Measurements from ENCODE around the gene RNF111.

RNF111 gene

GRCh38 chr15:59096429-59096828 lies 109.0 kb downstream of the RNF111 start:
- Histone ChIP-seq H2AFZ (ENCODE audit: low read depth) (no peak overlapping the region), H4K20me1 (ENCODE audit: insufficient read depth) (no peaks in the 10 kb centered on the region), H3K4me3 (IDR thresholded peaks at IDR 0.05; ENCODE audit: insufficient read depth, low read depth, low read length) (no peak overlapping the region), H3K79me2 (ENCODE audit: insufficient read depth, low read depth) (no peaks in the 10 kb centered on the region), H3K9ac (no peak overlapping the region), H3K4me1 (ENCODE audit: low read depth, poor library complexity, severe bottlenecking) (no peaks in the 10 kb centered on the region), H3K27me3 (ENCODE audit: insufficient read depth, low read depth) (no peaks in the 10 kb centered on the region), H3K27ac (no peak overlapping the region), H3K4me2 (no peak overlapping the region), H3K36me3 (ENCODE audit: insufficient read depth) (no peaks in the 10 kb centered on the region; the same call in 1 of the 2 replicates)
- TF ChIP-seq, protein P1, sequence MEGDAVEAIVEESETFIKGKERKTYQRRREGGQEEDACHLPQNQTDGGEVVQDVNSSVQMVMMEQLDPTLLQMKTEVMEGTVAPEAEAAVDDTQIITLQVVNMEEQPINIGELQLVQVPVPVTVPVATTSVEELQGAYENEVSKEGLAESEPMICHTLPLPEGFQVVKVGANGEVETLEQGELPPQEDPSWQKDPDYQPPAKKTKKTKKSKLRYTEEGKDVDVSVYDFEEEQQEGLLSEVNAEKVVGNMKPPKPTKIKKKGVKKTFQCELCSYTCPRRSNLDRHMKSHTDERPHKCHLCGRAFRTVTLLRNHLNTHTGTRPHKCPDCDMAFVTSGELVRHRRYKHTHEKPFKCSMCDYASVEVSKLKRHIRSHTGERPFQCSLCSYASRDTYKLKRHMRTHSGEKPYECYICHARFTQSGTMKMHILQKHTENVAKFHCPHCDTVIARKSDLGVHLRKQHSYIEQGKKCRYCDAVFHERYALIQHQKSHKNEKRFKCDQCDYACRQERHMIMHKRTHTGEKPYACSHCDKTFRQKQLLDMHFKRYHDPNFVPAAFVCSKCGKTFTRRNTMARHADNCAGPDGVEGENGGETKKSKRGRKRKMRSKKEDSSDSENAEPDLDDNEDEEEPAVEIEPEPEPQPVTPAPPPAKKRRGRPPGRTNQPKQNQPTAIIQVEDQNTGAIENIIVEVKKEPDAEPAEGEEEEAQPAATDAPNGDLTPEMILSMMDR (conservative IDR thresholded peaks at IDR 0.05; ENCODE audit: low read depth, low read length), result no peak

DNA sequence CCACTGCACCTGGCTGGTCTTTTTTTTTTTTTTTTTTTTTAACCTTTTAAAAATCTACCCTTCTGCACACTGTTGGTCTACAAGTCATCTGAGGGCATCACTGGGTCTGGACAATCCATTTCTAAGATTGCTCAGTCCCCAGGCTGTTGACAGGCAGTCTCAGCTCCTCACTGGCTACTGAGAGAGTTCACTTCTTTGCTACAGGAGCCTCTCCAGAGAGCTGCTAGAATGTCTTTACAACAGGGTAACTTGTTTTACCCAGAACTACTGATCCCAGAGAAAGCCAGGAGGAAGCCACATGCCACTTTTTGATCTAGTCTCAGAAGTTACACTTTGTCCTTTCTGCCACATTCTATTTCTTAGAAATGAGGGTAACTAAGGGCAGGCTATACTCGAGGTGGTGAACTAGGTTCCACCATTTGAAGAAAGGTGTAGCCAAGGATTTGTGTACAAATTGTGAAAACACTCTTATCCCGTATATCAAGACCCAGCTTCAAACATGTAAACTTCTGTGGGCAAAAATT lies 111.8 kb downstream of the RNF111 start:
- no peaks in the 10 kb centered on the region; the same call in 1 of the 2 replicates for H3K36me3 ChIP-seq (ENCODE audit: insufficient read depth)
- TF ChIP-seq, protein P1 (conservative IDR thresholded peaks at IDR 0.05; ENCODE audit: low read depth, low read length), result no peak
- H3K4me1 ChIP-seq (ENCODE audit: low read depth, poor library complexity, severe bottlenecking), result peaks cover 1% of the 10 kb centered on the region
- H2AFZ ChIP-seq (ENCODE audit: low read depth), result no peak overlapping the region
- H3K79me2 ChIP-seq (ENCODE audit: insufficient read depth, low read depth), result no peaks in the 10 kb centered on the region
- no peaks in the 10 kb centered on the region for H4K20me1 ChIP-seq (ENCODE audit: insufficient read depth)
- H3K4me2 ChIP-seq, result no peak overlapping the region
- H3K27ac ChIP-seq, result no peak overlapping the region
- no peak overlapping the region for H3K4me3 ChIP-seq (IDR thresholded peaks at IDR 0.05; ENCODE audit: insufficient read depth, low read depth, low read length)
- H3K9ac ChIP-seq, result no peak overlapping the region
- no peaks in the 10 kb centered on the region for H3K27me3 ChIP-seq (ENCODE audit: insufficient read depth, low read depth)

DNA sequence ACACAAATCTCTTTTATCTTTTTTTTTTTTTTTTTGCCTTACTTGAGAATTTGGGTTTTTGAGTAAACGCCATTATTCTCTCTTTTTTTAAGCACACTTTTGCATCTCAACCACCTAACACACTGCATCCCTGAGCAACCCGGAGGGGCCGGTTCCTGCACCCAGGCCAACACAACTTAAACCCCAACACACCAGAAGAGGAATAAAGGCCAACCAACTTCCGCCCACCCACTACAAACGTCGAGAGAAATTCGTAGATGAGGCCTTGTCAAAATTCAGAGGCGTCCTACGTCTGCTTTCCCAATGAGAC lies 117.1 kb downstream of the RNF111 start:
- H3K4me3 ChIP-seq (IDR thresholded peaks at IDR 0.05; ENCODE audit: insufficient read depth, low read depth, low read length), result no peak overlapping the region
- peak overlapping the region; percentile 75 for H3K27ac ChIP-seq
- peak overlapping the region; percentile 85 for H3K9ac ChIP-seq
- H3K79me2 ChIP-seq (ENCODE audit: insufficient read depth, low read depth), result peaks cover 25% of the 10 kb centered on the region
- H3K36me3 ChIP-seq (ENCODE audit: insufficient read depth), result no peaks in the 10 kb centered on the region
- no peaks in the 10 kb centered on the region for H3K27me3 ChIP-seq (ENCODE audit: insufficient read depth, low read depth)
- peak overlapping the region; percentile 84 for H3K4me2 ChIP-seq
- peak overlapping the region; percentile 92 for H2AFZ ChIP-seq (ENCODE audit: low read depth)
- no peaks in the 10 kb centered on the region for H4K20me1 ChIP-seq (ENCODE audit: insufficient read depth)
- TF ChIP-seq, protein P1 (conservative IDR thresholded peaks at IDR 0.05; ENCODE audit: low read depth, low read length), result no peak
- peaks cover 18% of the 10 kb centered on the region for H3K4me1 ChIP-seq (ENCODE audit: low read depth, poor library complexity, severe bottlenecking)

GRCh38 chr15:59104912-59105732 lies 117.7 kb downstream of the RNF111 start, which contains the start of gene CCNB2:
TSS of gene CCNB2 (plus strand) at chr15:59105146. CDS start at chr15:59105269, 123 bp downstream.
- Histone ChIP-seq H4K20me1 (ENCODE audit: insufficient read depth) (no peaks in the 10 kb centered on the region), H3K9ac (peak within 1 kb of the TSS; percentile 85), H3K27me3 (ENCODE audit: insufficient read depth, low read depth) (no peaks in the 10 kb centered on the region), H3K4me1 (ENCODE audit: low read depth, poor library complexity, severe bottlenecking) (peaks cover 18% of the 10 kb centered on the region), H3K4me3 (IDR thresholded peaks at IDR 0.05; ENCODE audit: insufficient read depth, low read depth, low read length) (no peak within 1 kb of the TSS), H3K36me3 (ENCODE audit: insufficient read depth) (no peaks in the 10 kb centered on the region), H3K27ac (peak within 1 kb of the TSS; percentile 75), H3K79me2 (ENCODE audit: insufficient read depth, low read depth) (peaks cover 25% of the 10 kb centered on the region), H2AFZ (ENCODE audit: low read depth) (peak within 1 kb of the TSS; percentile 92), H3K4me2 (peak within 1 kb of the TSS; percentile 84)
- TF ChIP-seq, protein P1 (conservative IDR thresholded peaks at IDR 0.05; ENCODE audit: low read depth, low read length), result no peak

All from KMS-11 (cell line).